MV-4-11 (cell line): Measurements from ENCODE around the gene SSUH2.

Source experiments
- DNase-seq: peaks from one replicate; lab custom pipeline; 2025; lab: John Stamatoyannopoulos, UW

The SSUH2 gene

GRCh38 chr3:8580434-8580833, 64.2 kb downstream of the SSUH2 start:
- peak; percentile 78 for DNase-seq

GRCh38 chr3:8579943-8580342, 64.7 kb downstream of the SSUH2 start:
- no peak for DNase-seq

GRCh38 chr3:8579096-8579495, 65.5 kb downstream of the SSUH2 start:
- DNase-seq, result peak; percentile 72

GRCh38 chr3:8578282-8578681, 66.3 kb downstream of the SSUH2 start:
- DNase-seq, result peak; percentile 13

- no peak for DNase-seq
Measured at GRCh38 chr3:8576841-8577571, 67.6 kb downstream of the SSUH2 start.

- no peak for DNase-seq
Measured at GRCh38 chr3:8576436-8576835, 68.2 kb downstream of the SSUH2 start.

- no peak for DNase-seq
Measured at GRCh38 chr3:8575364-8576104, 69.1 kb downstream of the SSUH2 start.

- no peak for DNase-seq
Measured at GRCh38 chr3:8574670-8575322, 69.8 kb downstream of the SSUH2 start.

GRCh38 chr3:8574040-8574669, 70.4 kb downstream of the SSUH2 start:
- no peak for DNase-seq

- DNase-seq, result no peak
Measured at GRCh38 chr3:8573342-8573926, 71.2 kb downstream of the SSUH2 start.

GRCh38 chr3:8571256-8571655, 73.3 kb downstream of the SSUH2 start:
- peak; percentile 59 for DNase-seq
